GM23338 (cell line): Measurements from ENCODE around the gene LSM14A. TPM values are rescaled to one million over a fixed set of nuclear protein-coding genes. Genes with fewer than 3 reads are reported as not detected.
A peak's percentile ranks its signal among the peaks of the same experiment; 100 is the strongest.

Experiments used
- ATAC-seq: fragments of 200-7000 bp; cut with Tn5 transposase; 3 replicates; pipeline ENCODE4 v1.9.1; 2020
- DNase-seq: peaks from one replicate; pipeline ENCODE4 v3.0.0-alpha.2; 2015; ENCODE audit warnings: low spot score
- H2AFZ ChIP-seq: fragments of 200-600 bp; sonication (generic); 2 replicates; pipeline ENCODE4 v1.8.0; 2016; ENCODE audit warnings: antibody characterized with exemption, mild to moderate bottlenecking, moderate library complexity
- H3F3A ChIP-seq: fragments of 200-600 bp; sonication (generic); replicated peaks from 2 replicates; pipeline ENCODE4 v1.8.0; 2017; ENCODE audit warnings: antibody characterized with exemption, mixed run types, low read depth
- H3K27ac ChIP-seq: fragments of 200-600 bp; sonication (generic); 2 replicates; pipeline ENCODE4 v1.6.1; 2016; ENCODE audit warnings: low read depth
- H3K27me3 ChIP-seq: fragments of 200-600 bp; sonication (generic); 2 replicates; pipeline ENCODE4 v1.8.0; 2016; ENCODE audit warnings: mild to moderate bottlenecking, mixed run types, moderate library complexity; ENCODE audit not compliant: insufficient read depth
- H3K36me3 ChIP-seq: fragments of 200-600 bp; sonication (generic); 2 replicates; pipeline ENCODE4 v1.8.0; 2016; ENCODE audit warnings: mild to moderate bottlenecking; ENCODE audit not compliant: insufficient read depth
- H3K4me1 ChIP-seq: fragments of 200-600 bp; sonication (generic); 2 replicates; pipeline ENCODE4 v1.8.0; 2016; ENCODE audit warnings: mild to moderate bottlenecking, moderate library complexity; ENCODE audit not compliant: insufficient read depth
- H3K4me2 ChIP-seq: fragments of 200-600 bp; sonication (generic); 2 replicates; pipeline ENCODE4 v1.7.1; 2017; ENCODE audit warnings: mixed run types
- H3K4me3 ChIP-seq: fragments of 200-600 bp; sonication (generic); 2 replicates; pipeline ENCODE4 v1.6.1; 2016; ENCODE audit warnings: mixed run types
- H3K79me2 ChIP-seq: fragments of 200-600 bp; sonication (generic); replicated peaks from 2 replicates; pipeline ENCODE4 v1.8.0; 2017; ENCODE audit warnings: mild to moderate bottlenecking; ENCODE audit not compliant: insufficient read depth
- H3K9me2 ChIP-seq: fragments of 200-600 bp; sonication (generic); 2 replicates; pipeline ENCODE4 v1.8.0; 2017; ENCODE audit not compliant: insufficient read depth
- H4K20me1 ChIP-seq: fragments of 200-600 bp; sonication (generic); replicated peaks from 2 replicates; pipeline ENCODE4 v1.8.0; 2017; ENCODE audit warnings: mild to moderate bottlenecking; ENCODE audit not compliant: insufficient read depth
- H3K27ac Mint-ChIP-seq: 2 replicates; pipeline ENCODE4 v1.8.0; 2020; ENCODE audit warnings: inconsistent platforms, mild to moderate bottlenecking, moderate library complexity, mixed read lengths
- H3K27me3 Mint-ChIP-seq: 3 replicates; pipeline ENCODE4 v1.8.0; 2022; ENCODE audit warnings: low read depth, mild to moderate bottlenecking, moderate library complexity, mixed read lengths, inconsistent platforms; ENCODE audit not compliant: insufficient read depth, poor library complexity
- H3K36me3 Mint-ChIP-seq: 3 replicates; pipeline ENCODE4 v1.8.0; 2021; ENCODE audit warnings: low read depth, mild to moderate bottlenecking, inconsistent platforms, moderate library complexity, mixed read lengths
- H3K4me1 Mint-ChIP-seq: 3 replicates; pipeline ENCODE4 v1.8.0; 2020; ENCODE audit warnings: mild to moderate bottlenecking, inconsistent platforms, mixed read lengths
- H3K4me3 Mint-ChIP-seq: 3 replicates; pipeline ENCODE4 v1.8.0; 2021; ENCODE audit warnings: moderate library complexity, mild to moderate bottlenecking, inconsistent platforms, mixed read lengths
- H3K9me3 Mint-ChIP-seq: 3 replicates; pipeline ENCODE4 v1.8.0; 2020; ENCODE audit warnings: moderate library complexity, mild to moderate bottlenecking, inconsistent platforms, mixed read lengths
- CREB1 ChIP-seq: fragments of 250-450 bp; sonication (Bioruptor Pico); IDR thresholded peaks from 2 replicates; pipeline ENCODE4 v1.5.0; 2020; ENCODE audit warnings: low read depth, mild to moderate bottlenecking, moderate library complexity
- EZH2 ChIP-seq: fragments of 200-600 bp; sonication (generic); IDR thresholded peaks from one replicate; pipeline ENCODE4 v1.8.0; 2017; ENCODE audit warnings: antibody characterized with exemption, mild to moderate bottlenecking, low read depth; ENCODE audit not compliant: unreplicated experiment
- EZH2phosphoT487 ChIP-seq: fragments of 200-600 bp; sonication (generic); IDR thresholded peaks from one replicate; pipeline ENCODE4 v1.8.1; 2018; ENCODE audit warnings: antibody characterized with exemption; ENCODE audit not compliant: unreplicated experiment
- JUNB ChIP-seq: IDR thresholded peaks from one replicate; pipeline ENCODE4 v1.6.1; 2016; ENCODE audit warnings: antibody characterized with exemption; ENCODE audit not compliant: unreplicated experiment
- NANOG ChIP-seq: IDR thresholded peaks from 2 replicates; pipeline ENCODE4 v1.6.1; 2016; ENCODE audit warnings: antibody characterized with exemption, borderline replicate concordance
- POLR2AphosphoS5 ChIP-seq: IDR thresholded peaks from 2 replicates; pipeline ENCODE4 v1.6.1; 2016; ENCODE audit warnings: antibody characterized with exemption, low read depth
- STAT1 ChIP-seq: IDR thresholded peaks from one replicate; pipeline ENCODE4 v1.6.1; 2016; ENCODE audit warnings: antibody characterized with exemption; ENCODE audit not compliant: unreplicated experiment
- ZNF114 ChIP-seq: fragments of 250-450 bp; sonication (Bioruptor Pico); IDR thresholded peaks from 2 replicates; pipeline ENCODE4 v1.5.0; 2020; ENCODE audit warnings: mild to moderate bottlenecking, moderate library complexity
- ZNF331 ChIP-seq: fragments of 250-450 bp; sonication (Bioruptor Pico); IDR thresholded peaks from 2 replicates; pipeline ENCODE4 v1.5.0; 2020; ENCODE audit warnings: low read depth, mild to moderate bottlenecking, moderate library complexity
- polyA plus RNA-seq: library from polyadenylated mRNA; unstranded; fragments of >200 nt; fragmentation: Nextera tagmentation; extraction: Ambion mirVana; gene quantifications from 2 replicates; pipeline ENCODE4 v1.2.1, GENCODE V29; 2016
- total RNA-seq: library from RNA; depleted of rRNA; stranded (reverse); fragments of >200 nt; shearing (Covaris generic); gene quantifications from 2 replicates; pipeline ENCODE4 v1.2.3, GENCODE V29; 2014
- TF ChIP-seq, protein P1 (sequence below): IDR thresholded peaks from 2 replicates; pipeline ENCODE4 v1.6.1; 2016; ENCODE audit warnings: antibody characterized with exemption
- TF ChIP-seq, protein P2 (sequence below): fragments of 250-450 bp; sonication (Bioruptor Pico); IDR thresholded peaks from 2 replicates; pipeline ENCODE4 v1.5.0; 2020; ENCODE audit warnings: mild to moderate bottlenecking, moderate library complexity
- TF ChIP-seq, protein P3 (sequence below): IDR thresholded peaks from one replicate; pipeline ENCODE4 v1.6.1; 2018; ENCODE audit warnings: antibody characterized with exemption; ENCODE audit not compliant: unreplicated experiment
- TF ChIP-seq, protein P4 (sequence below), 2 experiments: fragments of 200-600 bp in 1 of 2; sonication (generic) in 1 of 2; conservative IDR thresholded peaks; 2 replicates each; pipeline versions ENCODE4 v1.5.1 to v1.6.1; 2016 to 2017; ENCODE audit warnings: antibody characterized with exemption in 2 of 2, low read depth in 2 of 2, mild to moderate bottlenecking in 2 of 2, moderate library complexity in 1 of 2

The LSM14A gene
- total and polyA plus RNA-seq, 2 experiments from 2014 or later, result 109 to 166 TPM

DNA sequence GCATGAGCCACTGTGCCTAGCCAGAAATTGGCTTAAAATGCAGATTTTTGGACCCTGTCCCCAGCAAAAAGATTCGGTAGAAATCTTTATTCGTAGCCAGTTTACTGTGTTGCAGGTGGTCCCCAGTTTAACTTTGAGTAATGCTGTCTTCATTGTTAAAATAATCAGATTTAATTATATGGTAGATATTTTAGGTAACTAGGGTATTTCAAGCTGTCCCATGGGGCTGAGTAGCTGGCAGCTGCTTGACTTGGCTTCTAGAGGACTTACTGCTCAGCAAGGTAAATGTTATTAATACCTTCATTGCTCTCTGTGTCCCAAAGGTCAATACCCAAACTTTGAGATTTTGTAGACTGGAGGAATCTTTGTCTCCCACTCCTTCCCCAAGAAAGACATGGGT is 21.1 kb downstream of the LSM14A start:
- ATAC-seq (no peak), DNase-seq (no peak)
- TF ChIP-seq ZNF114 (CRISPR knock-in tag), result no peak
- no peak for TF ChIP-seq EZH2
- TF ChIP-seq, protein P1, sequence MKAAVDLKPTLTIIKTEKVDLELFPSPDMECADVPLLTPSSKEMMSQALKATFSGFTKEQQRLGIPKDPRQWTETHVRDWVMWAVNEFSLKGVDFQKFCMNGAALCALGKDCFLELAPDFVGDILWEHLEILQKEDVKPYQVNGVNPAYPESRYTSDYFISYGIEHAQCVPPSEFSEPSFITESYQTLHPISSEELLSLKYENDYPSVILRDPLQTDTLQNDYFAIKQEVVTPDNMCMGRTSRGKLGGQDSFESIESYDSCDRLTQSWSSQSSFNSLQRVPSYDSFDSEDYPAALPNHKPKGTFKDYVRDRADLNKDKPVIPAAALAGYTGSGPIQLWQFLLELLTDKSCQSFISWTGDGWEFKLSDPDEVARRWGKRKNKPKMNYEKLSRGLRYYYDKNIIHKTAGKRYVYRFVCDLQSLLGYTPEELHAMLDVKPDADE, result no peak
- TF ChIP-seq JUNB, result no peak
- no peak for TF ChIP-seq EZH2phosphoT487
- TF ChIP-seq NANOG, result no peak
- no peak for TF ChIP-seq CREB1 (CRISPR knock-in tag)
- no peak for TF ChIP-seq ZNF331 (CRISPR knock-in tag)
- TF ChIP-seq, protein P2, sequence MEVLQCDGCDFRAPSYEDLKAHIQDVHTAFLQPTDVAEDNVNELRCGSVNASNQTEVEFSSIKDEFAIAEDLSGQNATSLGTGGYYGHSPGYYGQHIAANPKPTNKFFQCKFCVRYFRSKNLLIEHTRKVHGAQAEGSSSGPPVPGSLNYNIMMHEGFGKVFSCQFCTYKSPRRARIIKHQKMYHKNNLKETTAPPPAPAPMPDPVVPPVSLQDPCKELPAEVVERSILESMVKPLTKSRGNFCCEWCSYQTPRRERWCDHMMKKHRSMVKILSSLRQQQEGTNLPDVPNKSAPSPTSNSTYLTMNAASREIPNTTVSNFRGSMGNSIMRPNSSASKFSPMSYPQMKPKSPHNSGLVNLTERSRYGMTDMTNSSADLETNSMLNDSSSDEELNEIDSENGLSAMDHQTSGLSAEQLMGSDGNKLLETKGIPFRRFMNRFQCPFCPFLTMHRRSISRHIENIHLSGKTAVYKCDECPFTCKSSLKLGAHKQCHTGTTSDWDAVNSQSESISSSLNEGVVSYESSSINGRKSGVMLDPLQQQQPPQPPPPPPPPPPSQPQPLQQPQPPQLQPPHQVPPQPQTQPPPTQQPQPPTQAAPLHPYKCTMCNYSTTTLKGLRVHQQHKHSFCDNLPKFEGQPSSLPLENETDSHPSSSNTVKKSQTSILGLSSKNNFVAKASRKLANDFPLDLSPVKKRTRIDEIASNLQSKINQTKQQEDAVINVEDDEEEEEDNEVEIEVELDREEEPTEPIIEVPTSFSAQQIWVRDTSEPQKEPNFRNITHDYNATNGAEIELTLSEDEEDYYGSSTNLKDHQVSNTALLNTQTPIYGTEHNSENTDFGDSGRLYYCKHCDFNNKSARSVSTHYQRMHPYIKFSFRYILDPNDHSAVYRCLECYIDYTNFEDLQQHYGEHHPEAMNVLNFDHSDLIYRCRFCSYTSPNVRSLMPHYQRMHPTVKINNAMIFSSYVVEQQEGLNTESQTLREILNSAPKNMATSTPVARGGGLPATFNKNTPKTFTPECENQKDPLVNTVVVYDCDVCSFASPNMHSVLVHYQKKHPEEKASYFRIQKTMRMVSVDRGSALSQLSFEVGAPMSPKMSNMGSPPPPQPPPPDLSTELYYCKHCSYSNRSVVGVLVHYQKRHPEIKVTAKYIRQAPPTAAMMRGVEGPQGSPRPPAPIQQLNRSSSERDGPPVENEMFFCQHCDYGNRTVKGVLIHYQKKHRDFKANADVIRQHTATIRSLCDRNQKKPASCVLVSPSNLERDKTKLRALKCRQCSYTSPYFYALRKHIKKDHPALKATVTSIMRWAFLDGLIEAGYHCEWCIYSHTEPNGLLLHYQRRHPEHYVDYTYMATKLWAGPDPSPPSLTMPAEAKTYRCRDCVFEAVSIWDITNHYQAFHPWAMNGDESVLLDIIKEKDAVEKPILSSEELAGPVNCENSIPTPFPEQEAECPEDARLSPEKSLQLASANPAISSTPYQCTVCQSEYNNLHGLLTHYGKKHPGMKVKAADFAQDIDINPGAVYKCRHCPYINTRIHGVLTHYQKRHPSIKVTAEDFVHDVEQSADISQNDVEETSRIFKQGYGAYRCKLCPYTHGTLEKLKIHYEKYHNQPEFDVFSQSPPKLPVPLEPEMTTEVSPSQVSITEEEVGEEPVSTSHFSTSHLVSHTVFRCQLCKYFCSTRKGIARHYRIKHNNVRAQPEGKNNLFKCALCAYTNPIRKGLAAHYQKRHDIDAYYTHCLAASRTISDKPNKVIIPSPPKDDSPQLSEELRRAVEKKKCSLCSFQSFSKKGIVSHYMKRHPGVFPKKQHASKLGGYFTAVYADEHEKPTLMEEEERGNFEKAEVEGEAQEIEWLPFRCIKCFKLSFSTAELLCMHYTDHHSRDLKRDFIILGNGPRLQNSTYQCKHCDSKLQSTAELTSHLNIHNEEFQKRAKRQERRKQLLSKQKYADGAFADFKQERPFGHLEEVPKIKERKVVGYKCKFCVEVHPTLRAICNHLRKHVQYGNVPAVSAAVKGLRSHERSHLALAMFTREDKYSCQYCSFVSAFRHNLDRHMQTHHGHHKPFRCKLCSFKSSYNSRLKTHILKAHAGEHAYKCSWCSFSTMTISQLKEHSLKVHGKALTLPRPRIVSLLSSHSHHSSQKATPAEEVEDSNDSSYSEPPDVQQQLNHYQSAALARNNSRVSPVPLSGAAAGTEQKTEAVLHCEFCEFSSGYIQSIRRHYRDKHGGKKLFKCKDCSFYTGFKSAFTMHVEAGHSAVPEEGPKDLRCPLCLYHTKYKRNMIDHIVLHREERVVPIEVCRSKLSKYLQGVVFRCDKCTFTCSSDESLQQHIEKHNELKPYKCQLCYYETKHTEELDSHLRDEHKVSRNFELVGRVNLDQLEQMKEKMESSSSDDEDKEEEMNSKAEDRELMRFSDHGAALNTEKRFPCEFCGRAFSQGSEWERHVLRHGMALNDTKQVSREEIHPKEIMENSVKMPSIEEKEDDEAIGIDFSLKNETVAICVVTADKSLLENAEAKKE (CRISPR knock-in tag), result no peak
- TF ChIP-seq, protein P3, sequence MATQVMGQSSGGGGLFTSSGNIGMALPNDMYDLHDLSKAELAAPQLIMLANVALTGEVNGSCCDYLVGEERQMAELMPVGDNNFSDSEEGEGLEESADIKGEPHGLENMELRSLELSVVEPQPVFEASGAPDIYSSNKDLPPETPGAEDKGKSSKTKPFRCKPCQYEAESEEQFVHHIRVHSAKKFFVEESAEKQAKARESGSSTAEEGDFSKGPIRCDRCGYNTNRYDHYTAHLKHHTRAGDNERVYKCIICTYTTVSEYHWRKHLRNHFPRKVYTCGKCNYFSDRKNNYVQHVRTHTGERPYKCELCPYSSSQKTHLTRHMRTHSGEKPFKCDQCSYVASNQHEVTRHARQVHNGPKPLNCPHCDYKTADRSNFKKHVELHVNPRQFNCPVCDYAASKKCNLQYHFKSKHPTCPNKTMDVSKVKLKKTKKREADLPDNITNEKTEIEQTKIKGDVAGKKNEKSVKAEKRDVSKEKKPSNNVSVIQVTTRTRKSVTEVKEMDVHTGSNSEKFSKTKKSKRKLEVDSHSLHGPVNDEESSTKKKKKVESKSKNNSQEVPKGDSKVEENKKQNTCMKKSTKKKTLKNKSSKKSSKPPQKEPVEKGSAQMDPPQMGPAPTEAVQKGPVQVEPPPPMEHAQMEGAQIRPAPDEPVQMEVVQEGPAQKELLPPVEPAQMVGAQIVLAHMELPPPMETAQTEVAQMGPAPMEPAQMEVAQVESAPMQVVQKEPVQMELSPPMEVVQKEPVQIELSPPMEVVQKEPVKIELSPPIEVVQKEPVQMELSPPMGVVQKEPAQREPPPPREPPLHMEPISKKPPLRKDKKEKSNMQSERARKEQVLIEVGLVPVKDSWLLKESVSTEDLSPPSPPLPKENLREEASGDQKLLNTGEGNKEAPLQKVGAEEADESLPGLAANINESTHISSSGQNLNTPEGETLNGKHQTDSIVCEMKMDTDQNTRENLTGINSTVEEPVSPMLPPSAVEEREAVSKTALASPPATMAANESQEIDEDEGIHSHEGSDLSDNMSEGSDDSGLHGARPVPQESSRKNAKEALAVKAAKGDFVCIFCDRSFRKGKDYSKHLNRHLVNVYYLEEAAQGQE, result no peak
- TF ChIP-seq STAT1, result no peak
- TF ChIP-seq POLR2AphosphoS5, result no peak
- TF ChIP-seq, protein P4, sequence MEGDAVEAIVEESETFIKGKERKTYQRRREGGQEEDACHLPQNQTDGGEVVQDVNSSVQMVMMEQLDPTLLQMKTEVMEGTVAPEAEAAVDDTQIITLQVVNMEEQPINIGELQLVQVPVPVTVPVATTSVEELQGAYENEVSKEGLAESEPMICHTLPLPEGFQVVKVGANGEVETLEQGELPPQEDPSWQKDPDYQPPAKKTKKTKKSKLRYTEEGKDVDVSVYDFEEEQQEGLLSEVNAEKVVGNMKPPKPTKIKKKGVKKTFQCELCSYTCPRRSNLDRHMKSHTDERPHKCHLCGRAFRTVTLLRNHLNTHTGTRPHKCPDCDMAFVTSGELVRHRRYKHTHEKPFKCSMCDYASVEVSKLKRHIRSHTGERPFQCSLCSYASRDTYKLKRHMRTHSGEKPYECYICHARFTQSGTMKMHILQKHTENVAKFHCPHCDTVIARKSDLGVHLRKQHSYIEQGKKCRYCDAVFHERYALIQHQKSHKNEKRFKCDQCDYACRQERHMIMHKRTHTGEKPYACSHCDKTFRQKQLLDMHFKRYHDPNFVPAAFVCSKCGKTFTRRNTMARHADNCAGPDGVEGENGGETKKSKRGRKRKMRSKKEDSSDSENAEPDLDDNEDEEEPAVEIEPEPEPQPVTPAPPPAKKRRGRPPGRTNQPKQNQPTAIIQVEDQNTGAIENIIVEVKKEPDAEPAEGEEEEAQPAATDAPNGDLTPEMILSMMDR (conservative IDR thresholded peaks at IDR 0.05; ENCODE audit: low read depth in 2 of 2), result no peak
- Histone ChIP-seq H3F3A (no peaks in the 10 kb centered on the region), H4K20me1 (peaks cover 29% of the 10 kb centered on the region), H3K79me2 (peaks cover 78% of the 10 kb centered on the region), H2AFZ (no peak overlapping the region), H3K4me3 (no peak overlapping the region), H3K9me2 (no peaks in the 10 kb centered on the region), H3K27ac (0 out of 2 replicates have a peak overlapping the region, but pooled peaks have one; percentile 23), H3K4me2 (no peak overlapping the region), H3K4me1 (peaks cover 18% of the 10 kb centered on the region), H3K27me3 (no peaks in the 10 kb centered on the region), H3K36me3 (peaks cover 29% of the 10 kb centered on the region)
- H3K4me1 Mint-ChIP-seq, result peaks cover 25% of the 10 kb centered on the region
- peaks cover 44% of the 10 kb centered on the region for H3K36me3 Mint-ChIP-seq
- H3K9me3 Mint-ChIP-seq, result no peaks in the 10 kb centered on the region
- no peak overlapping the region for H3K4me3 Mint-ChIP-seq
- no peak overlapping the region; the same call in 1 of the 2 replicates for H3K27ac Mint-ChIP-seq
- H3K27me3 Mint-ChIP-seq, result no peaks in the 10 kb centered on the region
